Vagina (tissue), 2 donors: ENCODE data around the gene PCP4.

Source experiments
- CTCF ChIP-seq, 3 experiments: fragments of 450-650 bp in 2 of 3; fragments of 200-600 bp in 1 of 3; sonication (generic) in 1 of 3; IDR thresholded peaks; one replicate each; pipeline ENCODE4 v1.5.1; 2017 to 2019; ENCODE audit warnings: antibody characterized with exemption in 3 of 3, mild to moderate bottlenecking in 2 of 3, moderate library complexity in 2 of 3
- POLR2A ChIP-seq, 2 donors: fragments of 450-650 bp; IDR thresholded peaks; one replicate each; pipeline ENCODE4 v1.6.1; 2017; ENCODE audit warnings: antibody characterized with exemption in 2 of 2, mild to moderate bottlenecking in 2 of 2, moderate library complexity in 2 of 2
- POLR2AphosphoS5 ChIP-seq, 2 donors: sonication (generic); formaldehyde crosslinking; IDR thresholded peaks; one replicate each; pipeline ENCODE4 v1.9.0; 2017; ENCODE audit warnings: antibody characterized with exemption in 2 of 2, mild to moderate bottlenecking in 2 of 2, low read depth in 1 of 2; ENCODE audit not compliant: insufficient read depth in 1 of 2

GRCh38 chr21:39900911-39901310 lies 33.7 kb downstream of the PCP4 start:
- TF ChIP-seq POLR2A (IDR thresholded peaks at IDR 0.05): no peak
- TF ChIP-seq CTCF (IDR thresholded peaks at IDR 0.05): no peak
- TF ChIP-seq POLR2AphosphoS5 (IDR thresholded peaks at IDR 0.05; ENCODE audit: insufficient read depth in 1 of 2, low read depth in 1 of 2): no peak
